ENCODE measurements around the gene SELENOI. TPM values are rescaled to one million over a fixed set of nuclear protein-coding genes. Genes with fewer than 3 reads are reported as not detected.

SELENOI gene
- total RNA-seq, 1 experiment from 2014 or later, result 63.3 TPM

GRCh38 chr2:26432859-26433258, 86.9 kb downstream of the SELENOI start:
- H4K20me1 ChIP-seq (ENCODE audit: insufficient read depth), result no peaks in the 10 kb centered on the region
- DNase-seq (ENCODE audit: low read depth, low spot score), result no peak
- CTCF ChIA-PET, result no interaction called here
- no peak for ATAC-seq
- no peak overlapping the region for H3K27ac ChIP-seq (ENCODE audit: low read depth, low read length)
- no peaks in the 10 kb centered on the region for H3K79me2 ChIP-seq (ENCODE audit: insufficient read depth, low read length)
- BruUV-seq (replicated peaks), result no TSS peak
- intact Hi-C loops (cut with micrococcal nuclease), result no loop called here
- no peak overlapping the region for H3K9ac ChIP-seq (ENCODE audit: low read length)
- RAD21 ChIA-PET (ENCODE audit: low non-redundant PET in 1 of 2, low total read pairs in 2 of 2, uncharacterized antibody in 2 of 2, unreplicated experiment in 2 of 2), result no interaction called here
- POLR2A ChIA-PET, result no interaction called here
- H2AFZ ChIP-seq (ENCODE audit: low read depth, low read length, poor library complexity, severe bottlenecking), result no peak overlapping the region
- no peak overlapping the region for H3K4me3 ChIP-seq (replicated peaks in 1 of 2; ENCODE audit: low read depth in 1 of 2, low read length in 2 of 2)
- no peaks in the 10 kb centered on the region for H3K36me3 ChIP-seq (ENCODE audit: control insufficient read depth in 1 of 2, insufficient read depth in 2 of 2, low read length in 2 of 2)
- TF ChIP-seq SP1 (IDR thresholded peaks at IDR 0.05; ENCODE audit: low read depth) (no peak), ZBTB33 (IDR thresholded peaks at IDR 0.05; ENCODE audit: extremely low read depth, insufficient replicate concordance, low read length) (no peak), CEBPB (IDR thresholded peaks at IDR 0.05; ENCODE audit: low read depth) (no peak), EZH2phosphoT487 (IDR thresholded peaks at IDR 0.05; ENCODE audit: borderline replicate concordance) (no peak), MAX (IDR thresholded peaks at IDR 0.05) (no peak), RAD21 (IDR thresholded peaks at IDR 0.05; ENCODE audit: low read depth) (no peak), ZFX (IDR thresholded peaks at IDR 0.05) (no peak)
- no peak overlapping the region for H3K4me2 ChIP-seq (ENCODE audit: low read length)
- no peaks in the 10 kb centered on the region for H3K4me1 ChIP-seq (ENCODE audit: control insufficient read depth in 1 of 2, insufficient read depth in 2 of 2, low read length in 2 of 2)
- H3K27me3 ChIP-seq (ENCODE audit: insufficient read depth, low read length), result no peaks in the 10 kb centered on the region
- no peaks in the 10 kb centered on the region for H3K9me2 ChIP-seq (ENCODE audit: insufficient read depth)
- H3K9me3 ChIP-seq (ENCODE audit: control insufficient read depth in 1 of 2, insufficient read depth in 1 of 2, low read depth in 1 of 2, low read length in 2 of 2), result no peaks in the 10 kb centered on the region

GRCh38 chr2:26435106-26435505, 89.2 kb downstream of the SELENOI start:
- Histone ChIP-seq H3K4me2 (ENCODE audit: low read length) (no peak overlapping the region), H3K9me3 (ENCODE audit: control insufficient read depth in 1 of 2, insufficient read depth in 1 of 2, low read depth in 1 of 2, low read length in 2 of 2) (no peaks in the 10 kb centered on the region), H3K27me3 (ENCODE audit: insufficient read depth, low read length) (no peaks in the 10 kb centered on the region), H4K20me1 (ENCODE audit: insufficient read depth) (no peaks in the 10 kb centered on the region), H2AFZ (ENCODE audit: low read depth, low read length, poor library complexity, severe bottlenecking) (no peak overlapping the region), H3K79me2 (ENCODE audit: insufficient read depth, low read length) (no peaks in the 10 kb centered on the region), H3K9me2 (ENCODE audit: insufficient read depth) (no peaks in the 10 kb centered on the region), H3K27ac (ENCODE audit: low read depth, low read length) (no peak overlapping the region), H3K9ac (ENCODE audit: low read length) (no peak overlapping the region), H3K4me3 (replicated peaks in 1 of 2; ENCODE audit: low read depth in 1 of 2, low read length in 2 of 2) (no peak overlapping the region), H3K36me3 (ENCODE audit: control insufficient read depth in 1 of 2, insufficient read depth in 2 of 2, low read length in 2 of 2) (no peaks in the 10 kb centered on the region), H3K4me1 (ENCODE audit: control insufficient read depth in 1 of 2, insufficient read depth in 2 of 2, low read length in 2 of 2) (no peaks in the 10 kb centered on the region)
- intact Hi-C loops (cut with micrococcal nuclease), result no loop called here
- DNase-seq (ENCODE audit: low read depth, low spot score), result no peak
- TF ChIP-seq RAD21 (IDR thresholded peaks at IDR 0.05; ENCODE audit: low read depth), result no peak
- TF ChIP-seq ELF1 (IDR thresholded peaks at IDR 0.05; ENCODE audit: borderline replicate concordance, low read depth), result no peak
- no peak for TF ChIP-seq ZFX (IDR thresholded peaks at IDR 0.05)
- no peak for TF ChIP-seq CBX3 (IDR thresholded peaks at IDR 0.05; ENCODE audit: low read depth)
- TF ChIP-seq POLR2A (IDR thresholded peaks at IDR 0.05; ENCODE audit: borderline replicate concordance, extremely low read depth, insufficient read depth, insufficient read length), result no peak
- TF ChIP-seq ZNF274 (IDR thresholded peaks at IDR 0.05; ENCODE audit: low read depth, low read length), result no peak
- CTCF ChIA-PET, result no interaction called here
- POLR2A ChIA-PET, result no interaction called here
- RAD21 ChIA-PET (ENCODE audit: low non-redundant PET in 1 of 2, low total read pairs in 2 of 2, uncharacterized antibody in 2 of 2, unreplicated experiment in 2 of 2), result no interaction called here
- BruUV-seq (replicated peaks), result no TSS peak
- no peak for ATAC-seq

Measured in HCT116 (cell line).